Neural progenitor cell (in vitro differentiated cells): ENCODE results near the gene TSC22D3.

Experiments used
- CTCF ChIP-seq: fragments of 200-600 bp; sonication (generic); IDR thresholded peaks from 2 replicates; pipeline ENCODE4 v1.5.1; 2017; ENCODE audit warnings: antibody characterized with exemption, mild to moderate bottlenecking
- EZH2 ChIP-seq: fragments of 200-600 bp; sonication (generic); IDR thresholded peaks from 2 replicates; pipeline ENCODE4 v1.6.1; 2017; ENCODE audit warnings: antibody characterized with exemption, mild to moderate bottlenecking, moderate library complexity
- EZH2phosphoT487 ChIP-seq: fragments of 200-600 bp; sonication (generic); IDR thresholded peaks from 2 replicates; pipeline ENCODE4 v1.6.1; 2017; ENCODE audit warnings: antibody characterized with exemption

DNA sequence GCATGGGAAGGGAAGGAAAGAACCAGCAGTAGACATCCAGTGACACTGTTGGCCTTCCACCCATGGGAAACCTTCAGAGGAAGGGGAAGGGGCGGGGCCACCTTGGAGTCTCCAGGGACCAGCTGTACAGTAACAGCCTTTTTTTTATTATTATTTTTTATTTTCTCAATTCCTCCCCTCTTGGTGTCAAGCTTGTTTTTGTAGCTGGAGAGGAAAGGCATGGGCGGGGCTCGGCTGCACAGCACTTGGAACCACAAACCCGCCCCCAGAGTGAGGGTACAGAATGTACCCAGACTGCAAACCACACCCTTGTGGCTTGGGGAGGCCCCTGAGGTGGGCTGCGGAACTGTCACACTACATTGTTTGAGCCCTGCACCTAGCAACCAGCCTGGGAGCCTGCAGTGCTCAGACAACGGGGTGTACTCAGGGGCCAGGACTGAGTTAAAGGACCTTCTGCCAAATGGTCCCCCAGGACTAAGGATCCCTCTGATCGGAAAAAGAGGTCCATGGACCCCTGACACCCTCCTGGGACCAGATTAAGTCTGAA is 101.6 kb downstream of the TSC22D3 start:
- TF ChIP-seq CTCF (no peak), EZH2 (no peak), EZH2phosphoT487 (no peak)
